ACHN (cell line): ENCODE measurements around the gene FICD.

ENCODE experiments used
- DNase-seq: peaks from one replicate; pipeline ENCODE4 v3.0.0-alpha.2; 2015
- in situ Hi-C: cut with HindIII; loops from 2 replicates; pipeline ENCODE4 v1.10.0; 2017; ENCODE audit warnings: low sequenced_read_pairs, low pct_ligation_motif_present, low pct_unique_long_range_greater_than_20kb

Gene FICD

DNA sequence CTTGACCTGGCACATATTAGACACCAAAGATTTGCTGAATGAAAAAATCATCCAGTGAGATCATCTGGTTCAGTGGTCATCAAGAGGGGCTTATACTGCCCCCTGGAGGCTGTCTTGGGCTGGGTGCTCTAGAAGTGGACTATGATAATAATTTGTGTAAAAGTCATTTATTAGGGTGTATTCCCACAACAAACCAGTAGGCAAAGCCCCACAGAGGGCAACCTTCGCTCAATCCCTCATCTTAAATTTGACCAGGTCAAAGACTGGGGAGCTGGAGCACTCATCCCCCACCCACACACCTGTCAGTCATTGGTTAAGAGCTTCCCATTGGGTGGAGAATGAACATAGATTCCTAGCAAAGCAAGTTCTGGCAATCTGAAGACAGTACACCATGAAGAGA, 20.0 kb upstream of the FICD start:
- in situ Hi-C loops, result no loop called here
- DNase-seq, result peak; percentile 70

DNA sequence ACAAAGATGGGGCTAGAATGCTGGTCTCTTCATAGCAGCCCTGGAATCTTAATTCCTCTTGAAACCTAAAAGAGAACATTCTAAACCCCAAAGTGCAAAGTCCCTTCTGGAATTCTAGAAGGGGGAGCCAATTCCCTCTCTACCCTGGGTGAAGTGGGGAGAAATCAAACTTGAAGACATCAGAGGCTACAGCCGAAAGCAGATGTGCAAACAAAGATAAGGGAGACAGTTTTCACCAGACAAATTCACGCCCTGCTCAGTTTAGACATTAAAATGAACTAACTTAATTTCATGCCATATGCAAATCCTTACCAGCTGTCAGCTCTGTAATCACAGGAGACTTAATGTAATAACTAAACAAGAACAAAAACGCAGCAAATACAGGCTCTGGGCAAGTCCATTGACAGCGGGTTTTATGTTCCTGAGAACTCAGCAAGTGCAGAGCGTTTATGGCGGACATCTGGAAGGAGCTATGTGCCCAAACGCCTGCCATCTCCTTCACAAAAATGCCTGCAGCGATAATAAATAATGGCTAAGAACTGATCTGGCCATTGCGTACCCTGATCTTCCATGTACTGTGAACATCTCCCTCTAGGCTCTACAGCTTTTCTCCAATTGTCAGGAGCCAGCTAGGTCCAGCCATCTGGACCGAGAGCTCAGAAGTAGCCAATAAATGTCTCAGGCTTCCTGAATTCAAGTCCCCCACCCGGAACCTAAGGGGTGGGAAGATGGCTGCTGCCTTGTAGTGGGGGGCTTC, 19.1 kb upstream of the FICD start:
- no peak for DNase-seq

DNA sequence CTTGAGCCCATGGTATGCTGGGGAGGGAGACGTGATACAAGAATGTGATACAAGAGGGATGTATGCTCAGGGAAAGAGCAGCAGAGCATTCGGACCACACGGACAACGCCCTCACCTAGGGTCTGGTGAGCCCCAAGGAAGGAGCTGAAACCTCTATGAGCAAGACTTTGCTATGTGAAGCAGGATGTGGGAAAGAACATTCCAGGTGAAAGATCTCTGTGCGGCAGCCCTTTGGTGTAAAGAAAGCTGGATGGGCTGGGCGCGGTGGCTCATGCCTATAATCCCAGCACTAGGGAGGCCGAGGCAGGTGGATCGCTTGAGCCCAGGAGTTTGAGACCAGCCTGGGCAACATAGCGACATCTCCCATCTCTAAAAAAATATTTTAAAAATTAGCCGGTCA, 16.9 kb upstream of the FICD start:
- in situ Hi-C loops, result no loop called here
- no peak for DNase-seq

More for the DNA sequence above, 19.1 kb upstream of the FICD start:
- in situ Hi-C loops, result no loop called here

DNA sequence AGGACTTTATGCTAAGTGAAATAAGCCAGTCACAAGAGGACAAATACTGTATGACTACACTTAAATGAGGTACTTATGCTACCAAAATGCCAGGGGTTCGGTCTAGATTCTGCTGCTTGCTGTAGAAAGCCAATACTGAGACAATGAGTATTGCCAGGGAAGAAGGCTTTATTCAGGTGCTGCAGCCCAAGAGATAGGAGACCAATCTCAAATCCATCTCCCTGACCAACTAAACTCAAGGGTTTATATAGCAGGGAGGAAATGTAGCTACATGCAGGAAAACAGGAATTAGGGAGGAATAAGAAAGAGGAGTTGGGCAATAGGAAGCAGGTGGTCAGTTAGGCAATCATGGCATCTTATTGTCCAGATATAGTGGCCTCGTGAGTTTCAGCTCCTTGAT, 12.2 kb upstream of the FICD start:
- in situ Hi-C loops, result no loop called here
- DNase-seq, result no peak

DNA sequence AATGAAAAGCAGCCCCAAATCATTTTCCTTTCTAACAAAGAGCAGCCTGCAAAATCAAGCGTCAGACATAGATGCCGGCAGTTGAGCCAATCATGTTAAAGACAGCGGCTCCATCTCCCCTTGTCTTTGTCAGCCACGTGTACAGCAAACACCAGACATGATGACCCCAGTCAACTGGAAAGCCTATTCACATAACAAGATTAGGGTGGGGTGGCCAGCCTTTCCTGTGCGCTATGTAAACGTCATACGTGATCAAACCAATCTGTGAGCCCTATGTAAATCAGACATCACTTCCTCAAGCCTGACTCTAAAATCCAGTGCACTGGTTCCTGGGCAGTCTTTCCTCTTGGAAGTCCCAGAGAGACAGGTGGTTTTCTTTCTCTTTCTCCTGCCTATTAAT, 9.9 kb upstream of the FICD start:
- DNase-seq, result no peak
- in situ Hi-C loops, result no loop called here

DNA sequence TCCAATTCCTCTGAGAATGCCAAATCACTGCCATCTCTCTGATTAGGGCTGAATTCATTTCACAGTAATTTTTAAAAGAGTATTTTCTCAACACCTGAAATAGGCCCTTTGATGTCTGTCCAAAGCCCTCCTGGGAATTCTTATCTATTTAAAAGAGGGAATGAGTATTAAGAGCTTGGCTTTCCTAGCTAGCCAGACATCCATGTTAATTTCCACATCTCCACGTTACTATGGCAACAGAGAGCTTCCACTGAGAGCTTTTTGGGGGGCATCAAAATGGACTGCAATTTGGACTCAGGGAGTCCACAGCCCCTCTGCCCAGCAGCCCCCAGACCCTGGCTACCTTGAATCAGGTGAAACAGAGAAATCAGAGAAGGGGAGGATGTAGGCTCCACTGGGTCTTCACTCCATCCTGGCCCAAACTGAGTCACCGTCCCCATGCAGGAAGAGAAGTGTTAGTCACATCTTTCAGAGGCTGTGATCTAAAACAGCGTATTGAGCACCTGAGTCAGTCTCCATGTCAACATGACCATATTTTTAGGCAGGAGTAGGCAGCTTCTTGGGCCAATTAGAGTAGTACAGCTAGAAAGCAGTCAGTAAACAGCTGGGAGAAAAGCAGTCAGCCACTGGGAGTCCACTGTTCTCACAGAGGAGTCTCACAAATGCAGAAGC, 7.0 kb upstream of the FICD start:
- peak; percentile 39 for DNase-seq
- in situ Hi-C loops, result no loop called here

DNA sequence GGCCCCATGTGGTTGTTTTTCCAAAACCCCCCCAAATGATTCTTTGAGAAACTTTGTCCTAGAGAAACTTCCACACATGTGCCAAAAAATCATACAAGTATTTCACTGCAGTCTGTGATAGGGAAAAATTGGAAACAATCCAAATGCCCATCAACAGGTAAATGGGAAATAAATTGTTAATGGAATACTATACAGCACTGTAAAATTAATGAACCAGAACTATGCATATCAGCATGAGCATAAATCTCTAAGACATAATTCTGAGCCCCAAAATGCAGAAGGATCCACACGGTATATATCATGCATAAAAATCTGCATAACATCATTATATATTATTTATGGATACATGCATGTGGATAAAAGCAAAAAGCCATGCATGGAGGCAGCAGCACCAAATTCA, 5.3 kb upstream of the FICD start:
- in situ Hi-C loops, result no loop called here

DNA sequence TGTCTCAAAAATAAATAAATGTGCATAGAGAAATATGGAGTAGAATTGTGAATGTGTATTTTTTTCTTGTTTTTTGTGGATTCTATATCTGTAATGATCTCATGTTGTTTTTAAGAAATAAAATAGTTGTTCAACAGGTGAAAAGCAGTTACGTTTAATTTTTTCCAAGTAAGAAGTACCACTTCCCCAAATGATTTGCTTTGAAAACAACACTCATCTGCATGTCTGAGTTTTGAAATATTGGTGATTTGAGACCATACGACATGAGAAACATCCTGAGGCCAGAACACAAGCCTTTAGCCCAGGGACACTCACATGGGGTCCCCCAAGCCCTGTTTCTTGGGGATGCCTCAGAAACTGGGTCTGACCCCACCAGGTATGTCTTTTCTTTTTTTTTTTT, 4.2 kb upstream of the FICD start:
- in situ Hi-C loops, result no loop called here
- no peak for DNase-seq

More for the DNA sequence above, 5.3 kb upstream of the FICD start:
- no peak for DNase-seq

DNA sequence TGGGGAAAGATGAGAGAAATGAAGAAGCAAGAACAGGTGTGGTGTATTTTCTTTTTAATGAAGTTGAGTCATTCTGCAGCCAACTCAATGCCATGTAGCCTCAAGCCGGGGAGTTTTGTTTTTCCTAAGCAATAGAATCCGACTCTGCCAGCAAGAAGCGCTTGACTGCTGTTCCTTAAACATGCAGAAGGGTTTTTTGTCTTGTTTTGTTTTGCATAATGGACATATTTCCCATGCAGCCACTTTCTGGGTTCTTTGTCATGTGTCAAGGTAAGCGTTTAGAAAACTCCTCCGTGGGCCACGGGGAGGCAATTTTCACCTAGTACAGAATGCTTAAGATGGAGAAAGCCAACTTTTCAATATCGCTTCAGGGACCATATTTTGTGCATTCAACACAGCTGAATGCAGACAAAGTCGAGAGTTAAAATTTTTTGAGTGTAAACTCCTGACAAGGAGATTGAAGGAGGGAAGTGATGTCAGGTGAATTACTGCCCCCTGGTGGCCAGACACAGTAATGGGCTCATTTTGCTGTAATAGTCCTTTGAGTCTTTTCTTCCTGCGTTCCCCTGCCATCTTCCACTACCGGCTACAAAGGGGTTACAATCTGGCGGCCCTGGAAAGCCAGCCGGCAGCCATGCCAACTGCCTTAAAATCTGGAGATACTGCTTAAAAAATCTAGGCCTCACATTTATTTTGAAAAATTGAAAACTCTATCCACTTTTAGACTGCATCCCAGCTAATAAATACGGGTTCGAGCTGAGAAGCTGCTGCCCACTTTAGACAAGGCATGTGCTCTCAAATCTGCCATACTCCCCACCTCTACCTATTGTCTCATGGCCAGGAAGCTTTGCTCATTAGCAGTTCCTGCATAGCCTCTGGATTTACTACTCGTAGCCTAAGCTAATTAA, 3.2 kb upstream of the FICD start:
- in situ Hi-C loops, result no loop called here
- DNase-seq, result peak; percentile 81

DNA sequence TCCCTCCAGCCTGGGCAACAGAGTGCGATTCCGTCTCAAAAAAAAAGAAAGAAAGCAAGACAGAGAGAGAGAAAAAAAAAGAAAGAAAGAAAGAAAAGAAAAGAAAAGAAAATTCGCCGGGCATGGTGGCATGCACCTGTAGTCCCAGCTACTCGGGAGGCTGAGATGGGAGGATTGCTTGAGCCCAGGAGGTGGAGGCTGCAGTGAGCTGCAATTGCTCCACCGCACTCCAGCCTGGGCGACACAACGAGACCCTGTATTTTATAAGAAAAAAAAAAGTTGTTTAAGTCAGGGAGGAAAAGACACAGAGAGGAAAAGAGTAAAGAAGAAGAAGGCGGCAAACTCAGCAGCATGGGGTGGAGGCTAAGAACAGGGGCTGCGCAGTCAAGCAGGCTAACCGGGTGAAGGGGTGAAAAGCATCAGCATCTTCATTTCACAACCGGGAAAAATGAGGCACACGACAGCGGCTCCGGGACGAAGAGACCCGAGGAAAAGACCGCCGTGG, 557 bp upstream of the FICD start:
- no peak for DNase-seq
- in situ Hi-C loops, result no loop called here

DNA sequence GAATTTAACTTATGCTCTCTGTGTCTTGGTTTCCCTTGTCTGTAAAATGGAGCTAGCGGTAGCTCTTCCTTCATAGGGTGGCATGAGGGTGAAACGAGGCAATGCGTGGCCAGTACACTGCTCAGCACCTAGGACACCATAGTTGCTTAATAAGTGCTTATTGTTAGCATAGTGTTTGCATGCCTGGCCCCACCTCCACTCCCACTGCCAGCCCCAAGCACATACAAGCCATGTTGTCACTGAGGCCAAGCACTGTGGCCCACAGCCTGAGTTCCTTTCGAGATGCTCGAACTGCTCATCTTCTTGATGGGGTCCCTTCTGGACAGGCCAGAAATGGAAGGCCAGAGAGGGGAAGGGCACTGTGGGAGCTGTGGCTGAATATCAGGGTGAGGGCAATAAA, 839 bp downstream of the FICD start:
- peak; percentile 31 for DNase-seq
- in situ Hi-C loops, result no loop called here

DNA sequence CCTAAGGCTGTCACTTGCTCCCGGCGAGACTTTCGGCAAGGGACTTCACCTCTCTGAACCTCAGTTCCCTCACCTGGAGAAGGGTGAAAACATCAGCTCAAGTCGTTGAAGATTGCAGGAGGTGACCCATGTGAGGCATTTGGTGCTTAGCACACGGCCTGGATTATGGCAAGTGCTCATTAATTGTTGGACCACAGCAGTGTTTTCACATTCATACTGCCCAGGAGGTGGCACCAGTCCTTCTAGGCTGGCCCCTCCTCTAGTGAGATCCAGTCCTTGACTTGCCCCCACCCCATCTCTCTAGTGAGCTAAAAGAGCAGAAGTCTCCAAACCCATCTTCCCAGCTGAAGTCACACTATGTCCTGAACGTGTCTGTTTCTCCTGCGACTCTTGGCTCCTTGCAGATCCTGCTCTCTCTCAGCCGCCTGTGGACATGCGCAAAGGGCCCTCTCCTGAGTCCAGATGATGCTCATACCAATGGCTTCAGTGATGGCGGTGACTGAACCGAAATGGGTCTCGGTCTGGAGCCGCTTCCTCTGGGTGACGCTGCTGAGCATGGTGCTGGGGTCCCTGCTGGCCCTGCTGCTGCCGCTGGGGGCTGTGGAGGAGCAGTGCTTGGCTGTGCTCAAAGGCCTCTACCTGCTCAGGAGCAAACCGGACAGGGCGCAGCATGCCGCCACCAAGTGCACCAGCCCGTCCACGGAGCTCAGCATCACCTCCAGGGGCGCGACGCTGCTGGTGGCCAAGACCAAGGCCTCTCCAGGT, 1.6 kb downstream of the FICD start:
- DNase-seq, result peak; percentile 38
- in situ Hi-C loops, result no loop called here

DNA sequence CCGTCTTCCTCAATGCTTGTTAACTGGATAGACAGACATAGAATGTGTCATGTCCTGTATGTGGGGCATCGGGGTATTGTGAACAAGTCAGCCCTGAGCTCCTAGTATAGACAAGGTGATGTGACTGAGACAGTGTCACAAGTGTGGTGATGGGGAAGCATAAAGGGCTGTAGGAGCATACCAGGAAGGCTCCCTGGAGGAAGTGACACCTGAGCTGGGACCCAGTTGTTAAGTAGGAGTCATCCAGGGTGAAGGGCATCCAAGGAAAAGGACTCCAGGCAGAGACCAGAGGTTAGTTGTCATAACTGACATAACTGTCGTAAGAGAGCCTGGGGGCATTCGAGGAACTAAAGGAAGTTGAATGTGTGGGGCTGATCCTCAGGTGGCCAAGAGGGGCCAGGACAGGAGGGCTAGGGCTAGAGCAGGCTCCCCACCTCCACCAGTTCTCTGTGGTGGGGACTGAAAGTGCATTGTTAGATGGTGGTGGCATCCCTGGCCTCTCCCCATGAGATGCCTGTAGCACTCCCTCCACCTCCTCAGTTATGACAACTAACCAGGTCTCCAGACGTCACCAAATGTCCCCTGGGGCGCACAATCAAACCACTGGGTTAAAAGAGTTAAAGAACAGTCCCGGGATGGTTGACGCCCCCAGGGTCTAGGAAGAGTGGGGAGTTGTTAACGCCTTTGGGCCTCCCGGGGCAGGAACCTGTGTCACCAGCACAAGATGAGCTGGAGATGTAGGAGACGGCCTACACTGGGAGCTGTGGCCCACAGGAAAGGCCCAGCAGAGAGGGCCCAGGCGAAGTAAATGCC, 2.4 kb downstream of the FICD start:
- in situ Hi-C loops, result no loop called here
- DNase-seq, result no peak

DNA sequence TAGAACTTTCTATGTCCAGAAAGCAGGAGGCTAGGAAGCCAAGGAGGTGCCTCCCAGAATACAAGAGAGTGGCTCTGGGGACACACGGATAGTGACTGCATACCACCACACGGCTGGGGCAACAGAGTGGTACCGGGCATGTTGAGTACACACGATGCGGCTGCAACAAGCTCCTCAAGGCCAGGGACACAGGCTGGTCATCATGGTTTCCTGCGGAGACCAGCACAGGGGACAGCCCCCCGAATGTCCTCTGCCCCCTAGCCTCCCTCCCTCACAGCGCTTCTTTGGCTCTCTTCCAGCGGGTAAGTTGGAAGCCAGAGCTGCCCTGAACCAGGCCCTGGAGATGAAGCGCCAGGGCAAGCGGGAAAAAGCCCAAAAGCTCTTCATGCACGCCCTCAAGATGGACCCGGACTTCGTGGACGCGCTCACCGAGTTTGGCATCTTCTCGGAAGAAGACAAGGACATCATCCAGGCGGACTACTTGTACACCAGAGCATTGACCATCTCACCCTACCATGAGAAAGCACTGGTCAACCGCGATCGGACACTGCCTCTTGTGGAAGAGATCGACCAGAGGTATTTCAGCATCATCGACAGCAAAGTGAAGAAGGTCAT, 3.1 kb downstream of the FICD start:
- DNase-seq, result no peak
- in situ Hi-C loops, result no loop called here

DNA sequence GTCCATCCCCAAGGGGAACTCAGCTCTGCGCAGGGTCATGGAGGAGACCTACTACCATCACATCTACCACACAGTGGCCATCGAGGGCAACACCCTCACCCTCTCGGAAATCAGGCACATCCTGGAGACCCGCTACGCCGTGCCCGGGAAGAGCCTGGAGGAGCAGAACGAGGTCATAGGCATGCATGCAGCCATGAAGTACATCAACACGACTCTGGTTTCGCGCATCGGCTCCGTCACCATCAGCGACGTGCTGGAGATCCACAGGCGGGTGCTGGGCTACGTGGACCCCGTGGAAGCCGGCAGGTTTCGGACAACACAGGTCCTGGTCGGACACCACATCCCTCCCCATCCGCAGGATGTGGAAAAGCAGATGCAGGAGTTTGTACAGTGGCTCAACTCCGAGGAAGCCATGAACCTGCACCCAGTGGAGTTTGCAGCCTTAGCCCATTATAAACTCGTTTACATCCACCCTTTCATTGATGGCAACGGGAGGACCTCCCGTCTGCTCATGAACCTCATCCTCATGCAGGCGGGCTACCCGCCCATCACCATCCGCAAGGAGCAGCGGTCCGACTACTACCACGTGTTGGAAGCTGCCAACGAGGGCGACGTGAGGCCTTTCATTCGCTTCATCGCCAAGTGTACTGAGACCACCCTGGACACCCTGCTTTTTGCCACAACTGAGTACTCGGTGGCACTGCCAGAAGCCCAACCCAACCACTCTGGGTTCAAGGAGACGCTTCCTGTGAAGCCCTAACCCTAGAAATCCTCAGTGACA, 3.8 kb downstream of the FICD start:
- DNase-seq, result no peak
- in situ Hi-C loops, result no loop called here

DNA sequence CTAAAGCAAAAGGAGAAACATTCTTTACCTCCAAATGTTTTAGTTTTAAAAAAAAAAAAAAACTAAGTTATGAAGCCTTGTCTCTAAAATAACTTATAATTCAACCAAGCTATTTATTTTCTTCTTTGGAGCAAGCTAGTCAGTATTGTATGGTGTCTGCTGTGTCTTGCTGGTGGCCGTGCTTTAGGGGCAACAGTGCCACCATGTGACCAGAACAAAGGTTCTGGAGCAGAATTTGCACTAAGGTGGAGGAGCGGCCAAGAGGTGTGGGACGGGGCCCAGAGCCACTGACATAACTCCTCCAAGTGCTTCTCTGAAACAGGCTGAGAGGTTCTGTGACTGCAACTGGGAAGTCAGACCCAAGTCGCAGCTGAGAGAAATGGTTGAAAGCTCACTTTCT, 4.5 kb downstream of the FICD start:
- DNase-seq, result no peak
- in situ Hi-C loops, result no loop called here

DNA sequence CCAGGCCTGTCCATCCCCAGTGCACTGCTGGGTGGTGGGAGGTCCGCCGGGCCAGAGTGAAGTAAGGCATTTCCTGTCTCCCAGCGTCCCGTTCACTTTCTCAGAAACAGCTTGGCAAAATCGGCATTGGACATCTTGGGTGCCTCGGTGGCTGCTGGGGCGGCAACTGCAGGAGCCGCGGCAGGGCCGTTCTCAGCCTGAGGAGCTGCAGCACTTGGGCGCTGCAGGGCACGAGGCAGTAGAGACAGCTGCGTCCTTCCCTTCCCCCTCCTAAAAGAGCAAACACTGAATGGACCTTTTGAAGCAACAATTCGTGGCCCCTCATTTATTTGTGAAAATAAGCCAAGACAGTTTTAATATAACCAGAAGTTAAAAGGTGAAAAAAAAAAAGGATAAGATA, 8.3 kb downstream of the FICD start:
- in situ Hi-C loops, result no loop called here

More for the DNA sequence above, 8.3 kb downstream of the FICD start:
- DNase-seq, result no peak
